OCI-LY7 (cell line): Measurements from ENCODE around the gene HS3ST2. TPM values are rescaled to one million over a fixed set of nuclear protein-coding genes. Genes with fewer than 3 reads are reported as not detected.

Source experiments
- BruUV-seq: library from RNA; stranded (reverse); fragments of 400-500 nt; replicated peaks from 2 replicates; lab custom pipeline; 2021; lab: Mats Ljungman, UMichigan
- CTCF ChIA-PET: fragments of 300-600 bp; sonication (Branson Sonifier 250); formaldehyde crosslinking; loops from one replicate; lab custom pipeline; 2022; ENCODE audit warnings: antibody characterized with exemption; ENCODE audit not compliant: unreplicated experiment; lab: Charles Lee
- POLR2A ChIA-PET: fragments of 300-600 bp; sonication (Branson Sonifier 250); formaldehyde crosslinking; loops from one replicate; lab custom pipeline; 2022; ENCODE audit warnings: antibody characterized with exemption; lab: Charles Lee
- DNase-seq: peaks from one replicate; pipeline ENCODE4 v3.0.0-alpha.2; 2015; ENCODE audit warnings: low spot score
- H2AFZ ChIP-seq: fragments of 200-600 bp; sonication (generic), shearing (Covaris generic); 2 replicates; pipeline ENCODE4 v1.6.1; 2014; ENCODE audit warnings: mild to moderate bottlenecking, antibody characterized with exemption, low read length, moderate library complexity
- H3K27ac ChIP-seq: fragments of 200-600 bp; sonication (generic); 2 replicates; pipeline ENCODE4 v1.5.1; 2014; ENCODE audit warnings: mixed run types, low read depth, mild to moderate bottlenecking, moderate library complexity, low read length, inconsistent platforms; ENCODE audit not compliant: poor library complexity, severe bottlenecking
- H3K36me3 ChIP-seq: fragments of 200-600 bp; sonication (generic); 2 replicates; pipeline ENCODE4 v1.6.1; 2014; ENCODE audit warnings: mild to moderate bottlenecking, antibody characterized with exemption, low read length, moderate library complexity, mixed read lengths; ENCODE audit not compliant: insufficient read depth
- H3K4me1 ChIP-seq: fragments of 200-600 bp; sonication (generic); 2 replicates; pipeline ENCODE4 v1.5.1; 2014; ENCODE audit warnings: mild to moderate bottlenecking, low read length; ENCODE audit not compliant: insufficient read depth, poor library complexity, severe bottlenecking
- H3K4me2 ChIP-seq: fragments of 200-600 bp; sonication (generic); 2 replicates; pipeline ENCODE4 v1.6.1; 2014; ENCODE audit warnings: mild to moderate bottlenecking, low read length
- H3K4me3 ChIP-seq: fragments of 200-600 bp; sonication (generic); 2 replicates; pipeline ENCODE4 v1.5.1; 2014; ENCODE audit warnings: mild to moderate bottlenecking, low read depth, low read length; ENCODE audit not compliant: poor library complexity, severe bottlenecking
- H3K79me2 ChIP-seq: fragments of 200-600 bp; sonication (generic); 2 replicates; pipeline ENCODE4 v1.6.1; 2016; ENCODE audit warnings: low read depth, mild to moderate bottlenecking, low read length, moderate library complexity, mixed read lengths; ENCODE audit not compliant: insufficient read depth
- H3K9me2 ChIP-seq: fragments of 200-600 bp; sonication (generic); 2 replicates; pipeline ENCODE4 v1.6.1; 2016; ENCODE audit warnings: mild to moderate bottlenecking, low read length, mixed read lengths; ENCODE audit not compliant: insufficient read depth
- H3K9me3 ChIP-seq: fragments of 200-600 bp; sonication (generic); 2 replicates; pipeline ENCODE4 v1.6.1; 2014; ENCODE audit warnings: mild to moderate bottlenecking, mixed run types, low read length, mixed read lengths
- H4K20me1 ChIP-seq: fragments of 200-600 bp; sonication (generic); 2 replicates; pipeline ENCODE4 v1.6.1; 2014; ENCODE audit warnings: mild to moderate bottlenecking, antibody characterized with exemption, low read length, moderate library complexity, mixed read lengths; ENCODE audit not compliant: insufficient read depth
- EZH2phosphoT487 ChIP-seq: fragments of 200-600 bp; sonication (generic); IDR thresholded peaks from 2 replicates; pipeline ENCODE4 v1.6.1; 2018; ENCODE audit warnings: low read depth, borderline replicate concordance, mild to moderate bottlenecking, mixed run types, antibody characterized with exemption, low read length, moderate library complexity, mixed read lengths
- intact Hi-C: fragments of 100-400 bp; cut with micrococcal nuclease; formaldehyde crosslinking; loops from one replicate; pipeline ENCODE4 v1.10.0; 2022; ENCODE audit not compliant: unreplicated experiment
- total RNA-seq, 2 experiments: library from RNA; depleted of rRNA in 1 of 2; stranded (reverse); fragments of >200 nt in 1 of 2; shearing (Covaris generic) in 1 of 2; gene quantifications; 2 replicates each; pipeline ENCODE4 v1.2.3, GENCODE V29; 2014 to 2022
- TF ChIP-seq, protein P1 (sequence below): fragments of 200-600 bp; sonication (generic); conservative IDR thresholded peaks from 2 replicates; pipeline ENCODE4 v1.5.1; 2014; ENCODE audit warnings: mild to moderate bottlenecking, antibody characterized with exemption, low read length, moderate library complexity, mixed read lengths

Gene HS3ST2
- total RNA-seq, 2 experiments from 2014 or later = not detected

- ChIA-PET CTCF (no interaction called here), POLR2A (no interaction called here)
- no peak overlapping the region for H3K4me2 ChIP-seq
- H3K4me1 ChIP-seq = no peaks in the 10 kb centered on the region
- no peaks in the 10 kb centered on the region for H3K79me2 ChIP-seq
- H3K9me3 ChIP-seq = no peaks in the 10 kb centered on the region
- no peaks in the 10 kb centered on the region for H3K9me2 ChIP-seq
- H3K4me3 ChIP-seq = no peak overlapping the region
- BruUV-seq = no TSS peak
- no peak overlapping the region for H2AFZ ChIP-seq
- no peaks in the 10 kb centered on the region for H3K36me3 ChIP-seq
- TF ChIP-seq EZH2phosphoT487 = no peak
- TF ChIP-seq, protein P1, sequence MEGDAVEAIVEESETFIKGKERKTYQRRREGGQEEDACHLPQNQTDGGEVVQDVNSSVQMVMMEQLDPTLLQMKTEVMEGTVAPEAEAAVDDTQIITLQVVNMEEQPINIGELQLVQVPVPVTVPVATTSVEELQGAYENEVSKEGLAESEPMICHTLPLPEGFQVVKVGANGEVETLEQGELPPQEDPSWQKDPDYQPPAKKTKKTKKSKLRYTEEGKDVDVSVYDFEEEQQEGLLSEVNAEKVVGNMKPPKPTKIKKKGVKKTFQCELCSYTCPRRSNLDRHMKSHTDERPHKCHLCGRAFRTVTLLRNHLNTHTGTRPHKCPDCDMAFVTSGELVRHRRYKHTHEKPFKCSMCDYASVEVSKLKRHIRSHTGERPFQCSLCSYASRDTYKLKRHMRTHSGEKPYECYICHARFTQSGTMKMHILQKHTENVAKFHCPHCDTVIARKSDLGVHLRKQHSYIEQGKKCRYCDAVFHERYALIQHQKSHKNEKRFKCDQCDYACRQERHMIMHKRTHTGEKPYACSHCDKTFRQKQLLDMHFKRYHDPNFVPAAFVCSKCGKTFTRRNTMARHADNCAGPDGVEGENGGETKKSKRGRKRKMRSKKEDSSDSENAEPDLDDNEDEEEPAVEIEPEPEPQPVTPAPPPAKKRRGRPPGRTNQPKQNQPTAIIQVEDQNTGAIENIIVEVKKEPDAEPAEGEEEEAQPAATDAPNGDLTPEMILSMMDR = no peak
- H3K27ac ChIP-seq = no peak overlapping the region
- DNase-seq = no peak
- no peaks in the 10 kb centered on the region for H4K20me1 ChIP-seq
- intact Hi-C loops = no loop called here
Measured at GRCh38 chr16:22885951-22886350, 72.0 kb downstream of the HS3ST2 start.

- ChIA-PET CTCF (no interaction called here), POLR2A (no interaction called here)
- Histone ChIP-seq H3K27ac (no peak overlapping the region), H2AFZ (no peak overlapping the region), H3K4me1 (no peaks in the 10 kb centered on the region), H3K9me3 (no peaks in the 10 kb centered on the region), H4K20me1 (no peaks in the 10 kb centered on the region), H3K36me3 (no peaks in the 10 kb centered on the region), H3K9me2 (no peaks in the 10 kb centered on the region), H3K4me2 (no peak overlapping the region), H3K79me2 (no peaks in the 10 kb centered on the region), H3K4me3 (no peak overlapping the region)
- no peak for TF ChIP-seq EZH2phosphoT487
- TF ChIP-seq, protein P1 = no peak
- BruUV-seq = no TSS peak
- DNase-seq = no peak
- intact Hi-C loops = no loop called here
Measured at GRCh38 chr16:22886927-22887326, 73.0 kb downstream of the HS3ST2 start.

GRCh38 chr16:22887445-22887844, 73.5 kb downstream of the HS3ST2 start:
- intact Hi-C loops = no loop called here
- H3K4me1 ChIP-seq = no peaks in the 10 kb centered on the region
- POLR2A ChIA-PET = no interaction called here

More at GRCh38 chr16:22887445-22887844, 73.5 kb downstream of the HS3ST2 start:
- BruUV-seq = no TSS peak
- Histone ChIP-seq H3K79me2 (no peaks in the 10 kb centered on the region), H3K4me2 (no peak overlapping the region), H4K20me1 (no peaks in the 10 kb centered on the region), H2AFZ (no peak overlapping the region), H3K9me3 (no peaks in the 10 kb centered on the region), H3K4me3 (no peak overlapping the region), H3K9me2 (no peaks in the 10 kb centered on the region), H3K27ac (no peak overlapping the region), H3K36me3 (no peaks in the 10 kb centered on the region)
- TF ChIP-seq, protein P1 = no peak
- TF ChIP-seq EZH2phosphoT487 = no peak
- DNase-seq = no peak
- CTCF ChIA-PET = no interaction called here
